Neural cell (in vitro differentiated cells): ENCODE measurements around the gene ALDOA. TPM values are rescaled to one million over a fixed set of nuclear protein-coding genes. Genes with fewer than 3 reads are reported as not detected.
A peak's percentile ranks its signal among the peaks of the same experiment; 100 is the strongest.

ENCODE experiments used
- H2AFZ ChIP-seq: fragments of 200-600, 300-800 bp; sonication (generic), shearing (Covaris generic); 2 replicates; pipeline ENCODE4 v1.6.0; 2014; ENCODE audit warnings: low read depth, mild to moderate bottlenecking, antibody characterized with exemption, low read length, moderate library complexity
- H3F3A ChIP-seq: fragments of 200-600 bp; shearing (Covaris generic); 2 replicates; pipeline ENCODE4 v1.6.1; 2016; ENCODE audit warnings: mild to moderate bottlenecking, moderate library complexity, mixed read lengths, antibody characterized with exemption, low read length; ENCODE audit not compliant: insufficient read depth, poor library complexity, severe bottlenecking
- H3K27ac ChIP-seq: fragments of 200-600, 300-800 bp; sonication (generic), shearing (Covaris generic); 2 replicates; pipeline ENCODE4 v1.5.1; 2014; ENCODE audit warnings: mild to moderate bottlenecking, low read length, moderate library complexity
- H3K27me3 ChIP-seq: fragments of 300-800, 200-600 bp; sonication (generic), shearing (Covaris generic); 2 replicates; pipeline ENCODE4 v1.6.0; 2014; ENCODE audit warnings: mild to moderate bottlenecking, low read depth, low read length, moderate library complexity; ENCODE audit not compliant: insufficient read depth
- H3K36me3 ChIP-seq: fragments of 300-800, 200-600 bp; sonication (generic), shearing (Covaris generic); 2 replicates; pipeline ENCODE4 v1.5.1; 2014; ENCODE audit warnings: mild to moderate bottlenecking, antibody characterized with exemption, low read length, moderate library complexity; ENCODE audit not compliant: insufficient read depth
- H3K4me2 ChIP-seq: fragments of 300-800, 200-600 bp; sonication (generic), shearing (Covaris generic); 2 replicates; pipeline ENCODE4 v1.6.0; 2014; ENCODE audit warnings: mild to moderate bottlenecking, low read length
- H3K4me3 ChIP-seq: fragments of 300-800, 200-600 bp; sonication (generic), shearing (Covaris generic); 2 replicates; pipeline ENCODE4 v1.5.1; 2014; ENCODE audit warnings: mild to moderate bottlenecking, low read length, moderate library complexity
- H3K79me2 ChIP-seq: fragments of 200-600 bp; shearing (Covaris generic); replicated peaks from 2 replicates; pipeline ENCODE4 v1.6.0; 2014; ENCODE audit warnings: mild to moderate bottlenecking, low read length, moderate library complexity; ENCODE audit not compliant: insufficient read depth
- H3K9ac ChIP-seq: fragments of 300-800, 200-600 bp; sonication (generic), shearing (Covaris generic); 2 replicates; pipeline ENCODE4 v1.6.1; 2016; ENCODE audit warnings: mild to moderate bottlenecking, low read length, mixed read lengths
- H3K9me2 ChIP-seq: fragments of 200-600 bp; shearing (Covaris generic); 2 replicates; pipeline ENCODE4 v1.6.1; 2016; ENCODE audit warnings: mild to moderate bottlenecking, low read length, mixed read lengths; ENCODE audit not compliant: insufficient read depth
- H3K9me3 ChIP-seq: fragments of 200-600, 300-800 bp; sonication (generic), shearing (Covaris generic); 2 replicates; pipeline ENCODE4 v1.6.1; 2016; ENCODE audit warnings: mild to moderate bottlenecking, mixed run types, low read length, moderate library complexity, mixed read lengths
- H4K20me1 ChIP-seq: fragments of 200-600 bp; shearing (Covaris generic); 2 replicates; pipeline ENCODE4 v1.6.1; 2016; ENCODE audit warnings: mild to moderate bottlenecking, mixed run types; ENCODE audit not compliant: insufficient read depth
- EP300 ChIP-seq: fragments of 450-650 bp; conservative IDR thresholded peaks from 2 replicates; pipeline ENCODE4 v1.6.1; 2014; ENCODE audit warnings: antibody characterized with exemption, mild to moderate bottlenecking, moderate library complexity; ENCODE audit not compliant: poor library complexity, severe bottlenecking
- EZH2 ChIP-seq: fragments of 200-600, 300-800 bp; shearing (Covaris generic), sonication (generic); IDR thresholded peaks from 2 replicates; pipeline ENCODE4 v1.6.1; 2014; ENCODE audit warnings: antibody characterized with exemption, low read length, borderline replicate concordance, mild to moderate bottlenecking; ENCODE audit not compliant: insufficient read depth, poor library complexity, severe bottlenecking
- MXI1 ChIP-seq: fragments of 450-650 bp; conservative IDR thresholded peaks from 2 replicates; pipeline ENCODE4 v1.6.1; 2014; ENCODE audit warnings: antibody characterized with exemption, mild to moderate bottlenecking; ENCODE audit not compliant: poor library complexity, severe bottlenecking
- POLR2AphosphoS5 ChIP-seq: IDR thresholded peaks from 2 replicates; pipeline ENCODE4 v1.6.1; 2012
- RAD21 ChIP-seq: fragments of 450-650 bp; conservative IDR thresholded peaks from 2 replicates; pipeline ENCODE4 v1.6.1; 2014; ENCODE audit warnings: antibody characterized with exemption, mild to moderate bottlenecking, moderate library complexity
- SMC3 ChIP-seq: fragments of 450-650 bp; conservative IDR thresholded peaks from 2 replicates; pipeline ENCODE4 v1.6.1; 2014; ENCODE audit warnings: antibody characterized with exemption, mild to moderate bottlenecking, moderate library complexity; ENCODE audit not compliant: poor library complexity
- TAF1 ChIP-seq: IDR thresholded peaks from 2 replicates; pipeline ENCODE4 v1.6.1; 2012; ENCODE audit warnings: low read depth
- polyA plus RNA-seq: library from polyadenylated mRNA; depleted of rRNA; stranded (reverse); fragments of >200 nt; gene quantifications from 2 replicates; pipeline ENCODE4 v1.2.3, GENCODE V29; 2014
- TF ChIP-seq, protein P1 (sequence below): IDR thresholded peaks from 2 replicates; pipeline ENCODE4 v1.6.1; 2012; ENCODE audit warnings: borderline replicate concordance
- TF ChIP-seq, protein P2 (sequence below): fragments of 450-650 bp; IDR thresholded peaks from 2 replicates; pipeline ENCODE4 v1.5.1; 2014; ENCODE audit warnings: antibody characterized with exemption, mild to moderate bottlenecking, moderate library complexity; ENCODE audit not compliant: poor library complexity, severe bottlenecking

The ALDOA gene
- polyA plus RNA-seq, 1 donor from 2014 or later, result 59.3 TPM

DNA sequence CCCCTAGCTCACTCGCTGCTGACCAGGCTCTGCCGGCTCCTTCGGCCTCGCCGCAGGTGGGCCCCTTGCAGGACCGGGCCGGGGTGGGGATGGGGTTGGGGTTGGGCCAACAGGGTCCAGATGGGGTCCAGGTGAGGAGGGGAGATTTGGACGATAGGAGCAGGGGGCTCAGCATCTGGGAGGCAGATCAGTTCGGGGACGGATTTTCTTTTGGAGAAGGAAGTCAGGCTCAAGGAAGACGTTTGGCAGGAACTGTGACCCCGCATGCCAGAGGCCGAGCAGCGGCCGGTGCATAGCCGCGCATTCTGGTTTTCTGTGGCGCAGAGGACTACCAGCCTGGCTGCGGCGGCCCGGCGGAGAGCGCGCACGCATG, 845 bp upstream of the ALDOA start:
- no peaks in the 10 kb centered on the region for H3K27me3 ChIP-seq
- H3K9me3 ChIP-seq, result no peaks in the 10 kb centered on the region
- H3K36me3 ChIP-seq, result no peaks in the 10 kb centered on the region
- H2AFZ ChIP-seq, result peak overlapping the region; percentile 96
- H3K4me3 ChIP-seq, result peak overlapping the region; percentile 97
- H3K9me2 ChIP-seq, result no peaks in the 10 kb centered on the region
- H3K27ac ChIP-seq, result peak overlapping the region; percentile 94
- H3K4me2 ChIP-seq, result peak overlapping the region; percentile 83
- H3K79me2 ChIP-seq, result peaks cover 11% of the 10 kb centered on the region
- H4K20me1 ChIP-seq, result no peaks in the 10 kb centered on the region
- no peak for TF ChIP-seq POLR2AphosphoS5
- TF ChIP-seq, protein P1, sequence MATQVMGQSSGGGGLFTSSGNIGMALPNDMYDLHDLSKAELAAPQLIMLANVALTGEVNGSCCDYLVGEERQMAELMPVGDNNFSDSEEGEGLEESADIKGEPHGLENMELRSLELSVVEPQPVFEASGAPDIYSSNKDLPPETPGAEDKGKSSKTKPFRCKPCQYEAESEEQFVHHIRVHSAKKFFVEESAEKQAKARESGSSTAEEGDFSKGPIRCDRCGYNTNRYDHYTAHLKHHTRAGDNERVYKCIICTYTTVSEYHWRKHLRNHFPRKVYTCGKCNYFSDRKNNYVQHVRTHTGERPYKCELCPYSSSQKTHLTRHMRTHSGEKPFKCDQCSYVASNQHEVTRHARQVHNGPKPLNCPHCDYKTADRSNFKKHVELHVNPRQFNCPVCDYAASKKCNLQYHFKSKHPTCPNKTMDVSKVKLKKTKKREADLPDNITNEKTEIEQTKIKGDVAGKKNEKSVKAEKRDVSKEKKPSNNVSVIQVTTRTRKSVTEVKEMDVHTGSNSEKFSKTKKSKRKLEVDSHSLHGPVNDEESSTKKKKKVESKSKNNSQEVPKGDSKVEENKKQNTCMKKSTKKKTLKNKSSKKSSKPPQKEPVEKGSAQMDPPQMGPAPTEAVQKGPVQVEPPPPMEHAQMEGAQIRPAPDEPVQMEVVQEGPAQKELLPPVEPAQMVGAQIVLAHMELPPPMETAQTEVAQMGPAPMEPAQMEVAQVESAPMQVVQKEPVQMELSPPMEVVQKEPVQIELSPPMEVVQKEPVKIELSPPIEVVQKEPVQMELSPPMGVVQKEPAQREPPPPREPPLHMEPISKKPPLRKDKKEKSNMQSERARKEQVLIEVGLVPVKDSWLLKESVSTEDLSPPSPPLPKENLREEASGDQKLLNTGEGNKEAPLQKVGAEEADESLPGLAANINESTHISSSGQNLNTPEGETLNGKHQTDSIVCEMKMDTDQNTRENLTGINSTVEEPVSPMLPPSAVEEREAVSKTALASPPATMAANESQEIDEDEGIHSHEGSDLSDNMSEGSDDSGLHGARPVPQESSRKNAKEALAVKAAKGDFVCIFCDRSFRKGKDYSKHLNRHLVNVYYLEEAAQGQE, result no peak
- TF ChIP-seq MXI1, result no peak
- TF ChIP-seq RAD21, result no peak
- TF ChIP-seq EZH2, result no peak
- TF ChIP-seq TAF1, result no peak
- TF ChIP-seq EP300, result no peak
- no peak for TF ChIP-seq SMC3
- TF ChIP-seq, protein P2, sequence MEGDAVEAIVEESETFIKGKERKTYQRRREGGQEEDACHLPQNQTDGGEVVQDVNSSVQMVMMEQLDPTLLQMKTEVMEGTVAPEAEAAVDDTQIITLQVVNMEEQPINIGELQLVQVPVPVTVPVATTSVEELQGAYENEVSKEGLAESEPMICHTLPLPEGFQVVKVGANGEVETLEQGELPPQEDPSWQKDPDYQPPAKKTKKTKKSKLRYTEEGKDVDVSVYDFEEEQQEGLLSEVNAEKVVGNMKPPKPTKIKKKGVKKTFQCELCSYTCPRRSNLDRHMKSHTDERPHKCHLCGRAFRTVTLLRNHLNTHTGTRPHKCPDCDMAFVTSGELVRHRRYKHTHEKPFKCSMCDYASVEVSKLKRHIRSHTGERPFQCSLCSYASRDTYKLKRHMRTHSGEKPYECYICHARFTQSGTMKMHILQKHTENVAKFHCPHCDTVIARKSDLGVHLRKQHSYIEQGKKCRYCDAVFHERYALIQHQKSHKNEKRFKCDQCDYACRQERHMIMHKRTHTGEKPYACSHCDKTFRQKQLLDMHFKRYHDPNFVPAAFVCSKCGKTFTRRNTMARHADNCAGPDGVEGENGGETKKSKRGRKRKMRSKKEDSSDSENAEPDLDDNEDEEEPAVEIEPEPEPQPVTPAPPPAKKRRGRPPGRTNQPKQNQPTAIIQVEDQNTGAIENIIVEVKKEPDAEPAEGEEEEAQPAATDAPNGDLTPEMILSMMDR, result no peak
- peak overlapping the region; percentile 95 for H3K9ac ChIP-seq
- no peaks in the 10 kb centered on the region for H3F3A ChIP-seq

DNA sequence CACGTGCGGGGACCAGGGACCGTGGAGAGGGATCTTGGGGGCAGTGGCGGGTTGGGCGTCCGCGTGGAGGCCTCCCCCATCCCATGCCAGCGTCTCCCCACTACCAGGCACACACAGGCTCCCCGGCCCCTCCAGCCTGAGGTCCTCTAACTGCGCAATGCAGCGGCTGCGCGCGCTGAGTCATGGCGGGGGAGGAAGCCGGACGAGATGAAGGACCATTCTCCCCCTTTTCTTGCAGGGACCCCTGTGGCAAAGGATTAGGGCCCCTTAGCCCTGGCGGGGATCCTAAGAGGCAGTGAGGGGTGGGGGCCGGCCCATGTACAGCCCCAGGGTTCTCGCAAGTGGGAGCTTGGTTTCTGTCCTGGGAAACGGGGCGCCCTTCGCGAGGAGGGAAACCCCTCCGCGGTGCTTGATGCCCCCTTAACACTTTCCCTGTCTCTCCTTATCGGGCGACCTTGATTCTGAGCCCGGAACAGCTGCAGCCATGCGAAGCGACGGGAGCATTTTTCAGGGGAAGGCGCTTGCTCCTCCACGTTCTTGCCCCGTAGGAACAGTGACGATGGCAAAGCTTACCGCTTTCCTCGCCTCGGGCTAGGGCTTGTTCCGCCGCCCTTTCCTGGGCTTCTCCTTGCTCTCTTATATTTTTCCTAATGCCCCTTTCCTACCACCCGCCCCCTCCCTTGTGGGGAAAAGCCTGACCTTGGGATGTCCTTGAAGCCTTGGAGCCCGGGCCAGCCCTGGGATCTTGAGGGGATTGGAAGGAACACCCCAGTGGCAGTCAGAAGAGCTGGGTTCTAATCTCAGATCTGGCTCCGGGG, 592 bp downstream of the ALDOA start:
- peak overlapping the region; percentile 95 for H3K9ac ChIP-seq
- no peaks in the 10 kb centered on the region for H3K9me2 ChIP-seq
- H3K9me3 ChIP-seq, result no peaks in the 10 kb centered on the region
- H3K36me3 ChIP-seq, result no peaks in the 10 kb centered on the region
- H3F3A ChIP-seq, result no peaks in the 10 kb centered on the region
- peak overlapping the region; percentile 19 for H2AFZ ChIP-seq
- H3K27ac ChIP-seq, result peak overlapping the region; percentile 94
- no peaks in the 10 kb centered on the region for H4K20me1 ChIP-seq
- TF ChIP-seq EP300, result no peak
- TF ChIP-seq SMC3, result no peak
- TF ChIP-seq MXI1, result no peak
- TF ChIP-seq, protein P1, result no peak
- no peak for TF ChIP-seq TAF1
- TF ChIP-seq POLR2AphosphoS5, result no peak
- TF ChIP-seq RAD21, result no peak
- TF ChIP-seq EZH2, result no peak
- TF ChIP-seq, protein P2, result no peak
- peak overlapping the region; percentile 82 for H3K4me2 ChIP-seq
- peak overlapping the region; percentile 97 for H3K4me3 ChIP-seq
- no peaks in the 10 kb centered on the region for H3K27me3 ChIP-seq
- peaks cover 11% of the 10 kb centered on the region for H3K79me2 ChIP-seq
